Esophagus squamous epithelium (tissue), 5 donors: ENCODE data around the gene PHYHIPL. TPM values are rescaled to one million over a fixed set of nuclear protein-coding genes. Genes with fewer than 3 reads are reported as not detected.

ENCODE experiments used
- DNase-seq: peaks from one replicate; lab custom pipeline; 2025; lab: John Stamatoyannopoulos, UW
- H3K27ac ChIP-seq, 4 donors: fragments of 200-600 bp; sonication (generic); one replicate each; pipeline ENCODE4 v1.5.1; 2016 to 2019; ENCODE audit warnings: mild to moderate bottlenecking in 1 of 4
- H3K27me3 ChIP-seq, 4 donors: fragments of 200-600 bp; sonication (generic); 1 replicate in 3 of 4; 2 replicates in 1 of 4; pipeline versions ENCODE4 v1.5.1 to v1.6.0; 2017 to 2021; ENCODE audit warnings: antibody characterized with exemption in 1 of 4
- H3K36me3 ChIP-seq, 3 donors: fragments of 200-600 bp; sonication (generic); one replicate each; pipeline ENCODE4 v1.5.1; 2016 to 2019
- H3K4me1 ChIP-seq, 3 donors: fragments of 200-600 bp; sonication (generic); one replicate each; pipeline ENCODE4 v1.5.1; 2017 to 2019
- H3K4me3 ChIP-seq, 4 donors: fragments of 200-600 bp; sonication (generic); 1 replicate in 3 of 4; 2 replicates in 1 of 4; pipeline ENCODE4 v1.5.1; 2016 to 2019; ENCODE audit warnings: mild to moderate bottlenecking in 2 of 4, moderate library complexity in 1 of 4
- H3K9me3 ChIP-seq, 3 donors: fragments of 200-600 bp; sonication (generic); one replicate each; pipeline ENCODE4 v1.5.1; 2016 to 2019
- CTCF ChIP-seq, 6 experiments: fragments of 450-650 bp in 4 of 6; fragments of 200-600 bp in 2 of 6; sonication (generic) in 2 of 6; IDR thresholded peaks; one replicate each; pipeline ENCODE4 v1.5.1; 2016 to 2019; ENCODE audit warnings: antibody characterized with exemption in 6 of 6, mild to moderate bottlenecking in 4 of 6, moderate library complexity in 4 of 6
- POLR2A ChIP-seq, 4 donors: fragments of 450-650 bp; IDR thresholded peaks; one replicate each; pipeline ENCODE4 v1.6.1; 2017; ENCODE audit warnings: antibody characterized with exemption in 4 of 4, mild to moderate bottlenecking in 4 of 4, moderate library complexity in 3 of 4
- WGBS, 2 donors: methylation state at CpG; one replicate each; pipeline ENCODE4 v1.1.5; 2018; 5-methylcytosine and 5-hydroxymethylcytosine counted together
- intact Hi-C: fragments of 100-400 bp; cut with DNase I; formaldehyde crosslinking; loops from one replicate; pipeline ENCODE4 v1.15.0; 2022
- total RNA-seq, 4 donors: library from RNA; depleted of rRNA; stranded (reverse); fragments of >200 nt; gene quantifications; one replicate each; pipeline ENCODE4 v1.1.0, GENCODE V29; 2016
- donor health status: DM: yes; HTN: yes; CAD: no.

The PHYHIPL gene
- total RNA-seq, 4 donors from 2014 or later = 0.19 TPM; not detected in 3

DNA sequence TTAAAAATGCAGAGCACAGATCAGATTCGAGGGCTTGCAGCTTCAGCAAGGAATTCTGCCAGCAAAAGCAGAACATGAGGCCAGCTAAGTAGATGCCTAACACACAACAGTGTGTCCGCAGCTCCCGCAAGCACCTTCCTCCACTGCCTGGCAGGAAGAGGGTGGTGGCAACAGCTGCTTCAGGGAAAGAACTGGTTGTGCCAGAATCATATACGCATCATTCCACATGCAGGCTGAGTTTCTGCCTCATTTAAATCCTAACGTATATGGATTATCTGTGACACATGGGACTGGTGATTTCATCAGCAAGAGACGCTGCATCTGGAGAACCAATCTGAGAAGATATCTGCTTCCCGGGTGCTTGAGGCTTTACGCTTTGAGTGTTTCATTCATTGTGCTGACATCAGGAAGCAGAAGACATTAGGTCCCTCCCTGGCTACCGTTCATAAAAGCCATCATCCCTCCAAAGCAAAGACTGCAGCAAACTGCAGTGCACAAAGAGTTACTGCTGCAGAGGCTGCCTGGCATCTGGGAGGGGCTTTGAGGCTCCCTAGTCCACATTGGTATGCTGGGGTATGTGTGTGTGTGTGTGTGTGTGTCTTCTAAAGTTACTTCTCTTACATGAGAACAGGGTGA, 107.1 kb downstream of the PHYHIPL start:
- no peak overlapping the region for H3K4me3 ChIP-seq
- H3K27me3 ChIP-seq = no peaks in the 10 kb centered on the region
- TF ChIP-seq CTCF (IDR thresholded peaks at IDR 0.05) (no peak), POLR2A (IDR thresholded peaks at IDR 0.05) (no peak)
- no peaks in the 10 kb centered on the region for H3K36me3 ChIP-seq
- no peak for DNase-seq
- peaks cover 9 to 51% (median 15%) of the 10 kb centered on the region in 3 donors for H3K4me1 ChIP-seq
- intact Hi-C loops = no loop called here
- H3K27ac ChIP-seq = peak overlapping the region in 3 of 4 donors; percentile 55 to 70 (median 70)
- H3K9me3 ChIP-seq = no peaks in the 10 kb centered on the region
- 17 to 31% methylated on average over 6 to 7 of the region's 9 CpGs for WGBS, 2 donors

DNA sequence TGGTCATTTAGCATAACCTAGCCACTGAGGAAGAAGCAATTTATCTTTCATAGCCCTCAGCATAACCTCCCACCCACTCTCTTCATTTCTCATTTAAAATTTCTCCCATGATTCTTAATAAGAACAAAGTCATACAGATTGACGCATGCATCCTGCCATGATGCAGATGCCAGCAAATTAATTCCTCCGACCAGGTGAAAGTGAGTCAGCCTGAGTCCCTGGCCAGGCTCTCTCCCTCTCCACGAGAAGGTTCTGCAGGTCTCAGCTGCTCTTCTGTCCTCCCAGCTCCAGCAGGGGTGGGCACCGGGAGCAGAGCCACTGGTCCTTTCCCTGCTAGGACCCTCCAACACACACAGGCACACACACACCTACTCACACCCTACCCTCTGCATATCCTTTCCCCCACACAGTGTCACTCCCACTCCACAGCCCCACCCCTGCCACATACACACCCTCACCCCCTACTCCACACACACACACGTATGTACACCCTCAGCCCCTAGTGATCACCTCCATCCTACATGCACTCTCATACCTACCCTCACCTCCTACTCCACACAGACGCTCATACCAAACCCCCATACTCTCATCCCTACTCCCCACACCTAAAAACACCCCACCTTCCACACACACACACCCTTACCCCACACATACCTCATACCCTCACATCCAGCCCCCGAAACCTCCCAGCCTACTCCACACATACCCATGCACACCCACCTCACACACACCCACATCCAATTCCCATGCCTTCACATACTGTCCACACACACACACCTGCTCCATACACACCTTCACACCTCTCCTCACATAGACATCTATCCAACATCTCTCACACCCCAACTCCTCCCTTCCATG, 107.9 kb downstream of the PHYHIPL start:
- Histone ChIP-seq H3K9me3 (no peaks in the 10 kb centered on the region), H3K4me1 (peaks cover 9 to 51% (median 15%) of the 10 kb centered on the region in 3 donors), H3K4me3 (no peak overlapping the region), H3K27me3 (no peaks in the 10 kb centered on the region), H3K27ac (peak overlapping the region in 3 of 4 donors; percentile 55 to 70 (median 70)), H3K36me3 (no peaks in the 10 kb centered on the region)
- WGBS, 2 donors = 47 to 51% methylated on average over 7 of the region's 7 CpGs
- intact Hi-C loops = no loop called here
- TF ChIP-seq POLR2A (IDR thresholded peaks at IDR 0.05) (no peak), CTCF (IDR thresholded peaks at IDR 0.05) (no peak)
- no peak for DNase-seq

GRCh38 chr10:59285073-59285472, 108.6 kb downstream of the PHYHIPL start:
- peaks cover 9 to 45% (median 15%) of the 10 kb centered on the region in 3 donors for H3K4me1 ChIP-seq
- no peaks in the 10 kb centered on the region for H3K36me3 ChIP-seq
- no peaks in the 10 kb centered on the region for H3K27me3 ChIP-seq
- no peaks in the 10 kb centered on the region for H3K9me3 ChIP-seq
- intact Hi-C loops = no loop called here
- TF ChIP-seq POLR2A (IDR thresholded peaks at IDR 0.05) = no peak
- TF ChIP-seq CTCF (IDR thresholded peaks at IDR 0.05) = no peak
- no peak for DNase-seq
- H3K4me3 ChIP-seq = no peak overlapping the region
- 47% methylated on average over 2 of the region's 4 CpGs; no CpG with 5 or more reads in 1 of the 2 donors for WGBS, 2 donors
- H3K27ac ChIP-seq = peak overlapping the region in 3 of 4 donors; percentile 54 to 70 (median 70)

GRCh38 chr10:59285848-59286247, 109.4 kb downstream of the PHYHIPL start:
- no peaks in the 10 kb centered on the region for H3K36me3 ChIP-seq
- WGBS, 2 donors = 55 to 64% methylated on average over 4 of the region's 4 CpGs
- no peaks in the 10 kb centered on the region for H3K27me3 ChIP-seq
- no peaks in the 10 kb centered on the region for H3K9me3 ChIP-seq
- peak overlapping the region in 1 of 4 donors; percentile 6 for H3K27ac ChIP-seq
- intact Hi-C loops = no loop called here
- no peak overlapping the region for H3K4me3 ChIP-seq
- no peak for DNase-seq
- TF ChIP-seq CTCF (IDR thresholded peaks at IDR 0.05) (no peak), POLR2A (IDR thresholded peaks at IDR 0.05) (no peak)
- H3K4me1 ChIP-seq = peaks cover 9 to 44% (median 15%) of the 10 kb centered on the region in 3 donors
